Measurements from ENCODE around the gene CTNNBL1. TPM values are rescaled to one million over a fixed set of nuclear protein-coding genes. Genes with fewer than 3 reads are reported as not detected.

CTNNBL1 gene
- total RNA-seq, 4 donors from 2014 or later, result 11.5 to 57.2 (median 35.2) TPM

- Histone ChIP-seq H3K27me3 (no peaks in the 10 kb centered on the region), H3K4me1 (no peaks in the 10 kb centered on the region), H3K36me3 (no peaks in the 10 kb centered on the region), H3K4me3 (no peak overlapping the region), H3K27ac (no peak overlapping the region), H3K9me3 (no peaks in the 10 kb centered on the region)
- no peak for TF ChIP-seq CTCF (IDR thresholded peaks at IDR 0.05)
- no peak for TF ChIP-seq POLR2A (IDR thresholded peaks at IDR 0.05)
- intact Hi-C loops (cut with DNase I; ENCODE audit: low total_unique reads), result no loop called here
- DNase-seq, result no peak
These were observed 8.7 kb downstream of the CTNNBL1 start for GRCh38 chr20:37702403-37703034.

GRCh38 chr20:37703035-37703845 is 9.4 kb downstream of the CTNNBL1 start:
- Histone ChIP-seq H3K9me3 (no peaks in the 10 kb centered on the region), H3K27ac (peak overlapping the region in 1 of 2 donors; percentile 30), H3K4me1 (no peaks in the 10 kb centered on the region), H3K36me3 (no peaks in the 10 kb centered on the region), H3K27me3 (no peaks in the 10 kb centered on the region), H3K4me3 (no peak overlapping the region)
- no peak for TF ChIP-seq POLR2A (IDR thresholded peaks at IDR 0.05)
- no peak for TF ChIP-seq CTCF (IDR thresholded peaks at IDR 0.05)
- intact Hi-C loops (cut with DNase I; ENCODE audit: low total_unique reads), result no loop called here
- no peak for DNase-seq

- Histone ChIP-seq H3K27ac (no peak overlapping the region), H3K36me3 (no peaks in the 10 kb centered on the region), H3K4me1 (no peaks in the 10 kb centered on the region), H3K9me3 (no peaks in the 10 kb centered on the region), H3K27me3 (no peaks in the 10 kb centered on the region), H3K4me3 (no peak overlapping the region)
- no peak for DNase-seq
- TF ChIP-seq POLR2A (IDR thresholded peaks at IDR 0.05) (no peak), CTCF (IDR thresholded peaks at IDR 0.05) (no peak)
- intact Hi-C loops (cut with DNase I; ENCODE audit: low total_unique reads), result no loop called here
These were observed 11.1 kb downstream of the CTNNBL1 start for GRCh38 chr20:37704955-37705354.

GRCh38 chr20:37706298-37706697 is 12.5 kb downstream of the CTNNBL1 start:
- no peaks in the 10 kb centered on the region for H3K9me3 ChIP-seq
- H3K4me1 ChIP-seq, result no peaks in the 10 kb centered on the region
- no peak for DNase-seq
- TF ChIP-seq POLR2A (IDR thresholded peaks at IDR 0.05) (no peak), CTCF (IDR thresholded peaks at IDR 0.05) (no peak)
- no peak overlapping the region for H3K27ac ChIP-seq
- no peak overlapping the region for H3K4me3 ChIP-seq
- H3K27me3 ChIP-seq, result no peaks in the 10 kb centered on the region
- intact Hi-C loops (cut with DNase I; ENCODE audit: low total_unique reads), result no loop called here
- H3K36me3 ChIP-seq, result no peaks in the 10 kb centered on the region

GRCh38 chr20:37711001-37711400 is 17.2 kb downstream of the CTNNBL1 start:
- no peak for TF ChIP-seq POLR2A (IDR thresholded peaks at IDR 0.05)
- no peak for TF ChIP-seq CTCF (IDR thresholded peaks at IDR 0.05)
- intact Hi-C loops (cut with DNase I; ENCODE audit: low total_unique reads), result no loop called here
- H3K36me3 ChIP-seq, result no peaks in the 10 kb centered on the region
- no peak overlapping the region for H3K27ac ChIP-seq
- H3K27me3 ChIP-seq, result no peaks in the 10 kb centered on the region
- no peaks in the 10 kb centered on the region for H3K9me3 ChIP-seq
- no peaks in the 10 kb centered on the region for H3K4me1 ChIP-seq
- H3K4me3 ChIP-seq, result no peak overlapping the region
- DNase-seq, result no peak

All from uterus (tissue), 4 donors.